ENCODE data around the gene FAM184B.
"Not testable (repeated sequence)": the region's sequence is repeated elsewhere in the genome, so short reads cannot be mapped to it uniquely, and the experiment has no call there.

The FAM184B gene

GRCh38 chr4:17713779-17714178 is 67.6 kb downstream of the FAM184B start:
- DNase-seq, result no peak

- no peak for DNase-seq
These were observed 69.3 kb downstream of the FAM184B start for GRCh38 chr4:17712166-17712565.

- DNase-seq, result not testable (repeated sequence)
These were observed 70.2 kb downstream of the FAM184B start for GRCh38 chr4:17711206-17711605.

- DNase-seq, result no peak
These were observed 71.7 kb downstream of the FAM184B start for GRCh38 chr4:17709763-17710068.

- DNase-seq, result no peak
These were observed 72.2 kb downstream of the FAM184B start for GRCh38 chr4:17708992-17709762.

- no peak for DNase-seq
These were observed 73.8 kb downstream of the FAM184B start for GRCh38 chr4:17707671-17708070.

- no peak for DNase-seq
These were observed 76.3 kb downstream of the FAM184B start for GRCh38 chr4:17705107-17705506.

GRCh38 chr4:17704020-17704650 is 77.3 kb downstream of the FAM184B start:
- no peak for DNase-seq

GRCh38 chr4:17702641-17703040 is 78.8 kb downstream of the FAM184B start:
- peak; percentile 91 for DNase-seq

- no peak for DNase-seq
These were observed 79.5 kb downstream of the FAM184B start for GRCh38 chr4:17701882-17702281.

- DNase-seq, result no peak
These were observed 80.1 kb downstream of the FAM184B start for GRCh38 chr4:17701138-17701839.

GRCh38 chr4:17699380-17699779 is 82.0 kb downstream of the FAM184B start:
- DNase-seq, result no peak

- DNase-seq, result no peak
These were observed 83.3 kb downstream of the FAM184B start for GRCh38 chr4:17698116-17698515.

GRCh38 chr4:17695341-17695740 is 86.1 kb downstream of the FAM184B start:
- DNase-seq, result no peak

GRCh38 chr4:17694552-17694951 is 86.9 kb downstream of the FAM184B start:
- no peak for DNase-seq

- no peak for DNase-seq
These were observed 90.5 kb downstream of the FAM184B start for GRCh38 chr4:17690898-17691297.

GRCh38 chr4:17690135-17690534 is 91.3 kb downstream of the FAM184B start:
- DNase-seq, result no peak

GRCh38 chr4:17688011-17688441 is 93.4 kb downstream of the FAM184B start:
- DNase-seq, result no peak

- no peak for DNase-seq
These were observed 94.1 kb downstream of the FAM184B start for GRCh38 chr4:17687237-17687857.

- not testable (repeated sequence) for DNase-seq
These were observed 96.8 kb downstream of the FAM184B start for GRCh38 chr4:17684648-17685047.

- no peak for DNase-seq
These were observed 99.2 kb downstream of the FAM184B start for GRCh38 chr4:17682222-17682566.

GRCh38 chr4:17681281-17682221 is 99.9 kb downstream of the FAM184B start:
- no peak for DNase-seq
